GM12873 (cell line): ENCODE results near the gene KPNA4.

Experiments used
- CTCF ChIP-seq: IDR thresholded peaks from 2 replicates; pipeline ENCODE4 v1.5.1; 2012; ENCODE audit warnings: low read depth, mild to moderate bottlenecking, moderate library complexity, low read length, control low read depth; ENCODE audit not compliant: insufficient read depth; ENCODE audit errors: missing control alignments

KPNA4 gene

GRCh38 chr3:160474416-160474838, 90.9 kb downstream of the KPNA4 start:
- TF ChIP-seq CTCF, result no peak

GRCh38 chr3:160473978-160474377, 91.4 kb downstream of the KPNA4 start:
- TF ChIP-seq CTCF, result no peak

- TF ChIP-seq CTCF, result no peak
Observed at GRCh38 chr3:160473221-160473620, 92.2 kb downstream of the KPNA4 start.

GRCh38 chr3:160472344-160472743, 93.0 kb downstream of the KPNA4 start:
- no peak for TF ChIP-seq CTCF

GRCh38 chr3:160471892-160472291, 93.5 kb downstream of the KPNA4 start:
- TF ChIP-seq CTCF, result no peak

- TF ChIP-seq CTCF, result no peak
Observed at GRCh38 chr3:160470181-160470580, 95.2 kb downstream of the KPNA4 start.

GRCh38 chr3:160464971-160465370, 100.4 kb downstream of the KPNA4 start:
- no peak for TF ChIP-seq CTCF
